Measurements from ENCODE around the gene CRADD.
"Not testable (repeated sequence)": the region's sequence is repeated elsewhere in the genome, so short reads cannot be mapped to it uniquely, and the experiment has no call there.

Gene CRADD

DNA sequence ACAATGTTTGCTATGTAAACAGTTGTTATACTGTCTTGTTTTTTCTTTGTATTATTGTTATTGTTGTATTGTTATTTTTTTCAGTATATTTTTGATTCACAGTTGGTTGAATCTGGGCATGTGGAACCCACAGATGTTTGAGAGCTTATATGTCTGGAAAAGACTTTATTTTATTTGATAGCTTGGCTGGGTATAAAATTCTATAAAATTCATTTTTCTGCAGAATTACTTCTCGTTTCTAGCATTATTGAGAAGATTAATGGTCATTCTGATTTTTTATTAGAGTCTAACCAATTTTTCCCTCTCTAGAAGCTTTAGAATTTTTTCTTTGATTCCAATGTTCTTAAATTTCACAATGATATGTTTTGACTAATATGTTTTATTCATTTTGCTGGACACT lies 188.6 kb downstream of the CRADD start:
- DNase-seq: no peak
- in situ Hi-C loops (cut with HindIII; ENCODE audit: low pct_ligation_motif_present, low sequenced_read_pairs): no loop called here
- Histone ChIP-seq H3K4me3 (ENCODE audit: low read depth, low read length) (no peak overlapping the region), H3K27me3 (replicated peaks) (no peaks in the 10 kb centered on the region), H3K36me3 (replicated peaks) (no peaks in the 10 kb centered on the region), H3K27ac (no peak overlapping the region)
- TF ChIP-seq, protein P1, sequence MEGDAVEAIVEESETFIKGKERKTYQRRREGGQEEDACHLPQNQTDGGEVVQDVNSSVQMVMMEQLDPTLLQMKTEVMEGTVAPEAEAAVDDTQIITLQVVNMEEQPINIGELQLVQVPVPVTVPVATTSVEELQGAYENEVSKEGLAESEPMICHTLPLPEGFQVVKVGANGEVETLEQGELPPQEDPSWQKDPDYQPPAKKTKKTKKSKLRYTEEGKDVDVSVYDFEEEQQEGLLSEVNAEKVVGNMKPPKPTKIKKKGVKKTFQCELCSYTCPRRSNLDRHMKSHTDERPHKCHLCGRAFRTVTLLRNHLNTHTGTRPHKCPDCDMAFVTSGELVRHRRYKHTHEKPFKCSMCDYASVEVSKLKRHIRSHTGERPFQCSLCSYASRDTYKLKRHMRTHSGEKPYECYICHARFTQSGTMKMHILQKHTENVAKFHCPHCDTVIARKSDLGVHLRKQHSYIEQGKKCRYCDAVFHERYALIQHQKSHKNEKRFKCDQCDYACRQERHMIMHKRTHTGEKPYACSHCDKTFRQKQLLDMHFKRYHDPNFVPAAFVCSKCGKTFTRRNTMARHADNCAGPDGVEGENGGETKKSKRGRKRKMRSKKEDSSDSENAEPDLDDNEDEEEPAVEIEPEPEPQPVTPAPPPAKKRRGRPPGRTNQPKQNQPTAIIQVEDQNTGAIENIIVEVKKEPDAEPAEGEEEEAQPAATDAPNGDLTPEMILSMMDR (IDR thresholded peaks at IDR 0.05; ENCODE audit: low read depth, low read length, missing control alignments): no peak

DNA sequence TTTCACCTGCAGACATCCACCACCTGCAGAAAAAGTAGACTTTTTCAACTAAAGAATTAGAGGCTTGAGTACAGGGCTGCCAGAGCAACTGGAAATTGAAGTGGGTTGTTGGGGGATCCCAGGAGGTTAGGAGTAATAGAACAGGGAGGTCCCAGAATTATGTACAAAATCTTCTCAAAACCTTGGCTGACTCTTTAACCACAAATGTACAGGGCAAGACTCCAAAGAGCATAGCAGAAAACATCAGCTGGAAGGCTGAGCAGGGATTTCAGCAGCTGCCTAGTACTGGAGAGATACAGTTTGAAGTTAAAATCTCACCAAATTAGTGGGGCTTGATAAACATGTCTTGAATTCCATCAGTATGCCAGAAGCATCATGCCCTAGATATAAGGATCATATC lies 191.6 kb downstream of the CRADD start:
- Histone ChIP-seq H3K27ac (no peak overlapping the region), H3K4me3 (ENCODE audit: low read depth, low read length) (no peak overlapping the region), H3K27me3 (replicated peaks) (no peaks in the 10 kb centered on the region), H3K36me3 (replicated peaks) (no peaks in the 10 kb centered on the region)
- in situ Hi-C loops (cut with HindIII; ENCODE audit: low pct_ligation_motif_present, low sequenced_read_pairs): no loop called here
- TF ChIP-seq, protein P1 (IDR thresholded peaks at IDR 0.05; ENCODE audit: low read depth, low read length, missing control alignments): no peak
- peak; percentile 11 for DNase-seq

DNA sequence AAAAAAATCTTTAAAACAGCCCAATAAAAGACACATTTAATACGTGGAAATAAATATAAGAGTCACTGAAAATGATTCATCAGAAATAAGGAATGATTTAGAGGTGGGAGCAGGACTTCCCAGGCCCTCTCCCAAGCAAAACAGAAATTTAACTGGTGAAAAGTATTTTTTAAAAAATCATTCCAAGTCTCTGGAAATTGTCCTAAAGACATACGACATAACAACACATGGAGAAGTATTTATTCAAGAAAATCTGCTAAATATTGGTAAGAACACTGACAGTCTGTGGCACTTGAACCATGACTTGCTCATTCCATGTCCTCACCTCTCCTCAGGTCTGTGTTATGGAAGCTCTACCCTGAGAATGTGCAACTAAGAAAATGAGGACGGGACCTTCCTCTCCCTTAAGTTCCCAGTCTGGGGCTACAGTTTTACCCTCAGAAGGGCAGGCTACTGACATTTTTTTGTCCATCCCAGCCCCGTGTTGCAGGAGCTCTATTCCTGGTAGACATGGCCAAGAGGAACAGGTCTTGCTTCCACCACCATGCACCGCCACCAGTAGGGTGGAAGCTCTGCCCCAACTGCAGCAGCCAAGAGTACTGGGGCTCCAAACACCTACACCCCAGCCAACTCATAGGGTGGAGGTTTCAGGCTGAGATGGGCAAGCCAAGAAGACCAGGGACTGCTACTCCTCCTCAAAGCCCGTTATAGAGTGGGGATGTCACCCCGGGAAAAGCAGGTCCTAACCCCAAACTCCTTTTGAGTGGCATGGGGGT lies 193.0 kb downstream of the CRADD start:
- Histone ChIP-seq H3K36me3 (replicated peaks) (no peaks in the 10 kb centered on the region), H3K27ac (no peak overlapping the region), H3K4me3 (ENCODE audit: low read depth, low read length) (no peak overlapping the region), H3K27me3 (replicated peaks) (no peaks in the 10 kb centered on the region)
- DNase-seq: no peak
- in situ Hi-C loops (cut with HindIII; ENCODE audit: low pct_ligation_motif_present, low sequenced_read_pairs): no loop called here
- TF ChIP-seq, protein P1 (IDR thresholded peaks at IDR 0.05; ENCODE audit: low read depth, low read length, missing control alignments): no peak

DNA sequence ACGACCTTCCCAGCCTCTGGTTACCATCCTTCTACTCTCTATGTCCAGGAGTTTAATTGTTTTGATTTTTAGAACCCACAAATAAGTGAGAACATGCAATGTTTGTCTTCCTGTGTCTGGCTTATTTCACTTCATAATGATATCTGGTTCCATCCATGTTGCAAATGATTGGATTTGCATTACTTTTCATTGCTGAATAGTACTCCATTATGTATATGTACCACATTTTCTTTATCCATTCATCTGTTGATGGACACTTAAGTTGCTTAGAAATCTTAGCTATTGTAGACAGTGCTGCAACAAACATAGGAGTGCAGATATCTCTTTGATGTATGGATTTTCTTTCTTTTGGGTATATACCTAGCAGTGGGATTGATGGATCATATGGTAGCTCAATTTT lies 194.4 kb downstream of the CRADD start:
- H3K4me3 ChIP-seq (ENCODE audit: low read depth, low read length); in situ Hi-C loops (cut with HindIII; ENCODE audit: low pct_ligation_motif_present, low sequenced_read_pairs); DNase-seq; H3K27me3 ChIP-seq (replicated peaks); H3K36me3 ChIP-seq (replicated peaks); H3K27ac ChIP-seq: not testable (repeated sequence)

DNA sequence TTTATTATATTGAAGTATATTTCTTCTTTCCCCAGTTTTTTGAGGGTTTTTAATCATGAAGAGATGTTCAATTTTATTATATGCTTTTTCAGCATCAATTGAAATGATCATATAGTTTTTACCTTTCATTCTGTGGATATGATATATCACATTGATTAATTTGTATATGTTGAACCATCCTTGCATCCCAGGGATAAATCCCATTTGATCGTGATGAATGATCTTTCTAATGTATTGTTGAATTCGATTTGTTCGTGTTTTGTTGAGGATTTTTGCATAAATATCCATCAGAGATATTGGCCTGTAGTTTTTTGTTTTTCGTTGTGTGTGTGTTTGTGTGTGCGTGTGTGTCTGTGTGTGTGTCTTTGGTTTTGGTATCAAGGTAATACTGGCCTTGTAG lies 196.4 kb downstream of the CRADD start:
- in situ Hi-C loops (cut with HindIII; ENCODE audit: low pct_ligation_motif_present, low sequenced_read_pairs): no loop called here
- no peak overlapping the region for H3K27ac ChIP-seq

DNA sequence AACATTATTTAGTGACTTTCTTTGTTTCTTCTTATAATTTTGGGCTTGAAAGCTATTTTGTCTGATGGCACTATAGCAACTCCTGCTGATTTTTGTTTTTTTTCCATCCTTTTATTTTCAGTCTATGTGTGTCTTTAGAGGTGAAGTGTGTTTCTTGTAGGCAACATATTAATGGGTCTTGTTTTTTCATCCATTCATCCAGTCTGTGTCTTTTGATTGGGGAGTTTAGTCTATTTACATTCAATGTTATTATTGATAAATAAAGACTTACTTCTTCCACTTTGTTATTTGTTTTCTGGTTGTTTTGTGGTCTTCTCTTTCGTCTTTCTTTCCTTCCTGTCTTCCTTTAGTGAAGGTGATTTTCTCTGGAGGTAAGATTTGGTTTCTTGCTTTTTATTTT lies 198.0 kb downstream of the CRADD start:
- H3K27ac ChIP-seq: no peak overlapping the region
- in situ Hi-C loops (cut with HindIII; ENCODE audit: low pct_ligation_motif_present, low sequenced_read_pairs): no loop called here
- H3K4me3 ChIP-seq (ENCODE audit: low read depth, low read length): no peak overlapping the region
- no peaks in the 10 kb centered on the region for H3K27me3 ChIP-seq (replicated peaks)
- no peaks in the 10 kb centered on the region for H3K36me3 ChIP-seq (replicated peaks)
- TF ChIP-seq, protein P1 (IDR thresholded peaks at IDR 0.05; ENCODE audit: low read depth, low read length, missing control alignments): no peak
- DNase-seq: no peak

More for the DNA sequence above, 196.4 kb downstream of the CRADD start:
- TF ChIP-seq, protein P1 (IDR thresholded peaks at IDR 0.05; ENCODE audit: low read depth, low read length, missing control alignments): no peak
- Histone ChIP-seq H3K36me3 (replicated peaks) (no peaks in the 10 kb centered on the region), H3K27me3 (replicated peaks) (no peaks in the 10 kb centered on the region), H3K4me3 (ENCODE audit: low read depth, low read length) (no peak overlapping the region)
- DNase-seq: no peak

Data from brain microvascular endothelial cell (primary cell).